CD4-positive, alpha-beta T cell (primary cell): ENCODE measurements around the gene TIMM10. TPM values are rescaled to one million over a fixed set of nuclear protein-coding genes. Genes with fewer than 3 reads are reported as not detected.

Source experiments
- ATAC-seq: fragments of 200-7000 bp; cut with Tn5 transposase; one replicate; pipeline ENCODE4 v1.10.0; 2022; ENCODE audit warnings: mild to moderate bottlenecking; ENCODE audit not compliant: poor library complexity
- CTCF ChIA-PET: fragments of 350-600 bp; sonication (Branson Sonifier 250); formaldehyde crosslinking; loops from one replicate; lab custom pipeline; 2021; ENCODE audit warnings: antibody characterized with exemption, inconsistent platforms; lab: Charles Lee
- POLR2A ChIA-PET: fragments of 350-600 bp; sonication (Branson Sonifier 250); formaldehyde crosslinking; loops from one replicate; lab custom pipeline; 2021; ENCODE audit warnings: antibody characterized with exemption, inconsistent platforms; lab: Charles Lee
- DNase-seq, 14 experiments: peaks; one replicate each; pipeline ENCODE4 v3.0.0-alpha.2; 2013 to 2020; ENCODE audit warnings: mixed read lengths in 2 of 14
- H3K27ac ChIP-seq, 2 donors: one replicate each; pipeline versions ENCODE4 v1.5.1 to v1.7.0; 2013; ENCODE audit warnings: low read length in 2 of 2, low read depth in 1 of 2, mild to moderate bottlenecking in 1 of 2
- H3K27me3 ChIP-seq, 2 experiments: 1 replicate in 1 of 2; 2 replicates in 1 of 2; pipeline versions ENCODE4 v1.6.1 to v1.7.0; 2013; ENCODE audit warnings: low read length in 2 of 2, control low read depth in 1 of 2, mild to moderate bottlenecking in 1 of 2, moderate library complexity in 1 of 2; ENCODE audit not compliant: insufficient read depth in 2 of 2, control insufficient read depth in 1 of 2
- H3K36me3 ChIP-seq: one replicate; pipeline ENCODE4 v1.6.1; 2013; ENCODE audit warnings: low read length, control low read depth; ENCODE audit not compliant: insufficient read depth
- H3K4me1 ChIP-seq: one replicate; pipeline ENCODE4 v1.6.1; 2013; ENCODE audit warnings: low read length, control low read depth; ENCODE audit not compliant: insufficient read depth
- H3K4me3 ChIP-seq: one replicate; pipeline ENCODE4 v1.5.1; 2013; ENCODE audit warnings: mild to moderate bottlenecking, low read length, moderate library complexity
- H3K9me3 ChIP-seq, 2 experiments: 1 replicate in 1 of 2; 2 replicates in 1 of 2; pipeline versions ENCODE4 v1.6.1 to v1.7.0; 2013; ENCODE audit warnings: low read length in 2 of 2, mild to moderate bottlenecking in 2 of 2, control low read depth in 1 of 2, moderate library complexity in 1 of 2; ENCODE audit not compliant: control insufficient read depth in 1 of 2, insufficient read depth in 1 of 2
- H3K27ac Mint-ChIP-seq: one replicate; pipeline ENCODE4 v1.8.0; 2020; ENCODE audit warnings: mixed read lengths
- H3K27me3 Mint-ChIP-seq: one replicate; pipeline ENCODE4 v1.8.0; 2021; ENCODE audit warnings: mixed read lengths
- H3K36me3 Mint-ChIP-seq: one replicate; pipeline ENCODE4 v1.8.0; 2021; ENCODE audit warnings: low read depth, mixed read lengths
- H3K4me1 Mint-ChIP-seq: one replicate; pipeline ENCODE4 v1.8.0; 2021; ENCODE audit warnings: low read depth, mixed read lengths
- H3K4me3 Mint-ChIP-seq: one replicate; pipeline ENCODE4 v1.8.0; 2020; ENCODE audit warnings: mild to moderate bottlenecking, mixed read lengths
- H3K9me3 Mint-ChIP-seq: one replicate; pipeline ENCODE4 v1.8.0; 2020; ENCODE audit warnings: mixed read lengths
- CTCF ChIP-seq: fragments of 200-600 bp; IDR thresholded peaks from one replicate; pipeline ENCODE4 v1.8.0; 2022; ENCODE audit warnings: antibody characterized with exemption, mild to moderate bottlenecking
- intact Hi-C, 2 experiments: fragments of 100-400 bp; cut with DNase I in 1 of 2; cut with micrococcal nuclease in 1 of 2; formaldehyde crosslinking; loops; one replicate each; pipeline versions ENCODE4 v1.15.1 to v1.9.0; 2023 to 2025; cut with DNase I, micrococcal nuclease
- total RNA-seq, 174 experiments: library from RNA in 2 of 174; stranded (reverse) in 2 of 174; gene quantifications; one replicate each; pipeline ENCODE4 v1.2.3 and lab custom pipeline; 2021 to 2026

The TIMM10 gene
- total RNA-seq, 2 experiments from 2014 or later, result 28.0 TPM

- peaks cover 17% of the 10 kb centered on the region for H3K36me3 ChIP-seq
- no peaks in the 10 kb centered on the region for H3K27me3 ChIP-seq
- Mint-ChIP-seq H3K36me3 (peaks cover 27% of the 10 kb centered on the region), H3K27ac (no peak overlapping the region), H3K27me3 (no peaks in the 10 kb centered on the region), H3K9me3 (no peaks in the 10 kb centered on the region), H3K4me1 (no peaks in the 10 kb centered on the region), H3K4me3 (no peak overlapping the region)
- H3K9me3 ChIP-seq, result no peaks in the 10 kb centered on the region
- H3K4me3 ChIP-seq, result no peak overlapping the region
- H3K4me1 ChIP-seq, result no peaks in the 10 kb centered on the region
- TF ChIP-seq CTCF, result no peak
- CTCF ChIA-PET, result interaction anchor here (1.5 kb wide), 1 partner anchor 23 kb away, joined by 3 read pairs; the partner anchor contains the start of gene UBE2L6
- intact Hi-C loops, result no loop called here
- POLR2A ChIA-PET, result no interaction called here
- ATAC-seq, result no peak
- H3K27ac ChIP-seq, result no peak overlapping the region
- DNase-seq, result no peak
Measured at GRCh38 chr11:57544566-57544965, 14.0 kb upstream of the TIMM10 start.

GRCh38 chr11:57543593-57543992 is 13.0 kb upstream of the TIMM10 start:
- ChIA-PET POLR2A (no interaction called here), CTCF (interaction anchor here (1.5 kb wide), 1 partner anchor 24 kb away, joined by 3 read pairs; the partner anchor contains the start of gene UBE2L6)
- Histone ChIP-seq H3K4me3 (no peak overlapping the region), H3K36me3 (peaks cover 13% of the 10 kb centered on the region), H3K27ac (no peak overlapping the region), H3K9me3 (no peaks in the 10 kb centered on the region), H3K27me3 (no peaks in the 10 kb centered on the region), H3K4me1 (no peaks in the 10 kb centered on the region)
- intact Hi-C loops, result no loop called here
- TF ChIP-seq CTCF, result no peak
- DNase-seq, result no peak
- H3K27me3 Mint-ChIP-seq, result no peaks in the 10 kb centered on the region
- H3K27ac Mint-ChIP-seq, result no peak overlapping the region
- ATAC-seq, result no peak
- H3K36me3 Mint-ChIP-seq, result peaks cover 18% of the 10 kb centered on the region
- H3K4me1 Mint-ChIP-seq, result no peaks in the 10 kb centered on the region
- no peak overlapping the region for H3K4me3 Mint-ChIP-seq
- H3K9me3 Mint-ChIP-seq, result no peaks in the 10 kb centered on the region

- Mint-ChIP-seq H3K4me1 (no peaks in the 10 kb centered on the region), H3K27me3 (no peaks in the 10 kb centered on the region), H3K9me3 (no peaks in the 10 kb centered on the region), H3K36me3 (peaks cover 9% of the 10 kb centered on the region), H3K4me3 (no peak overlapping the region), H3K27ac (no peak overlapping the region)
- ATAC-seq, result no peak
- Histone ChIP-seq H3K36me3 (peaks cover 8% of the 10 kb centered on the region), H3K9me3 (no peaks in the 10 kb centered on the region), H3K27ac (no peak overlapping the region), H3K4me3 (no peak overlapping the region), H3K4me1 (no peaks in the 10 kb centered on the region), H3K27me3 (no peaks in the 10 kb centered on the region)
- TF ChIP-seq CTCF, result no peak
- DNase-seq, result no peak
- ChIA-PET POLR2A (no interaction called here), CTCF (no interaction called here)
- intact Hi-C loops, result no loop called here
Measured at GRCh38 chr11:57542582-57542981, 12.0 kb upstream of the TIMM10 start.
